HG03060 (cell line): ENCODE data around the gene TOR4A.

Source experiments
- ATAC-seq: cut with Tn5 transposase; IDR thresholded peaks from one replicate; pipeline ENCODE4 v1.9.1; 2021; ENCODE audit warnings: low read depth, moderate number of reproducible peaks; ENCODE audit not compliant: unreplicated experiment

Gene TOR4A

GRCh38 chr9:137277329-137278041 is at the start of gene TOR4A:
TSS of gene TOR4A (plus strand) at chr9:137277726. CDS start at chr9:137278690, 964 bp downstream.
- no peak for ATAC-seq

- ATAC-seq = no peak
Observed at GRCh38 chr9:137227853-137228505, 49.5 kb upstream of the TOR4A start.

GRCh38 chr9:137228506-137228967 is 49.0 kb upstream of the TOR4A start:
- no peak for ATAC-seq

GRCh38 chr9:137228968-137229896 is 48.3 kb upstream of the TOR4A start:
- ATAC-seq = no peak

- no peak for ATAC-seq
Observed at GRCh38 chr9:137229903-137230704, 47.4 kb upstream of the TOR4A start.

GRCh38 chr9:137230705-137231371 is 46.7 kb upstream of the TOR4A start, which contains the start of gene SLC34A3:
TSS of gene SLC34A3 (plus strand) at chr9:137230901. CDS start at chr9:137231703, 802 bp downstream.
- ATAC-seq = no peak

GRCh38 chr9:137231372-137232039 is 46.0 kb upstream of the TOR4A start:
- ATAC-seq = no peak

GRCh38 chr9:137232101-137232500 is 45.4 kb upstream of the TOR4A start:
- ATAC-seq = no peak

- no peak for ATAC-seq
Observed at GRCh38 chr9:137232510-137232909, 45.0 kb upstream of the TOR4A start.

- no peak for ATAC-seq
Observed at GRCh38 chr9:137233143-137233980, 44.2 kb upstream of the TOR4A start.

- no peak for ATAC-seq
Observed at GRCh38 chr9:137234055-137234697, 43.4 kb upstream of the TOR4A start.

- ATAC-seq = no peak
Observed at GRCh38 chr9:137234758-137235423, 42.6 kb upstream of the TOR4A start.

GRCh38 chr9:137235424-137236237 is 41.9 kb upstream of the TOR4A start:
- ATAC-seq = no peak

- ATAC-seq = no peak
Observed at GRCh38 chr9:137236238-137236935, 41.1 kb upstream of the TOR4A start.

- ATAC-seq = no peak
Observed at GRCh38 chr9:137236936-137237421, 40.5 kb upstream of the TOR4A start.
